Caco-2 (cell line): Measurements from ENCODE around the gene ADARB1. TPM values are rescaled to one million over a fixed set of nuclear protein-coding genes. Genes with fewer than 3 reads are reported as not detected.

Experiments
- BruUV-seq: library from RNA; stranded (reverse); fragments of 400-500 nt; replicated peaks from 2 replicates; lab custom pipeline; 2021; lab: Mats Ljungman, UMichigan
- CTCF ChIA-PET: fragments of 300-600 bp; sonication (Branson Sonifier 250); formaldehyde crosslinking; loops from one replicate; lab custom pipeline; 2022; ENCODE audit warnings: antibody characterized with exemption; lab: Charles Lee
- POLR2A ChIA-PET: fragments of 300-600 bp; sonication (Branson Sonifier 250); formaldehyde crosslinking; loops from one replicate; lab custom pipeline; 2022; ENCODE audit warnings: antibody characterized with exemption; lab: Charles Lee
- DNase-seq, 2 experiments: peaks; one replicate each; pipeline versions ENCODE4 v3.0.0 to v3.0.0-alpha.2; 2020 to 2022
- H3K27me3 ChIP-seq: replicated peaks from 2 replicates; pipeline ENCODE4 v1.6.0; 2011; ENCODE audit warnings: low read length; ENCODE audit not compliant: control insufficient read depth, insufficient read depth
- H3K36me3 ChIP-seq: 2 replicates; pipeline ENCODE4 v1.5.1; 2011; ENCODE audit warnings: low read length; ENCODE audit not compliant: control insufficient read depth, insufficient read depth
- H3K4me1 ChIP-seq: fragments of 250-450 bp; sonication (Bioruptor Pico); 2 replicates; pipeline ENCODE4 v1.5.1; 2020; ENCODE audit warnings: mild to moderate bottlenecking
- H3K4me3 ChIP-seq: 2 replicates; pipeline ENCODE4 v1.5.1; 2011; ENCODE audit warnings: low read depth, mild to moderate bottlenecking, control low read depth, low read length
- H3K9me3 ChIP-seq: fragments of 250-450 bp; sonication (Bioruptor Pico); 2 replicates; pipeline ENCODE4 v1.5.1; 2020; ENCODE audit warnings: mild to moderate bottlenecking, moderate library complexity
- H3K27ac Mint-ChIP-seq: one replicate; pipeline ENCODE4 v1.8.0; 2022; ENCODE audit warnings: mixed read lengths; ENCODE audit not compliant: unreplicated experiment
- H3K27me3 Mint-ChIP-seq: one replicate; pipeline ENCODE4 v1.8.0; 2022; ENCODE audit warnings: mixed read lengths; ENCODE audit not compliant: insufficient read depth, unreplicated experiment
- H3K36me3 Mint-ChIP-seq: one replicate; pipeline ENCODE4 v1.8.0; 2022; ENCODE audit warnings: mild to moderate bottlenecking, mixed read lengths; ENCODE audit not compliant: insufficient read depth, unreplicated experiment
- H3K4me1 Mint-ChIP-seq: one replicate; pipeline ENCODE4 v1.8.0; 2022; ENCODE audit warnings: low read depth, mixed read lengths; ENCODE audit not compliant: unreplicated experiment
- H3K4me3 Mint-ChIP-seq: one replicate; pipeline ENCODE4 v1.8.0; 2022; ENCODE audit warnings: mild to moderate bottlenecking, moderate library complexity, mixed read lengths; ENCODE audit not compliant: unreplicated experiment
- H3K9me3 Mint-ChIP-seq: one replicate; pipeline ENCODE4 v1.8.0; 2022; ENCODE audit warnings: mixed read lengths; ENCODE audit not compliant: unreplicated experiment
- CTCF ChIP-seq, 2 experiments: fragments of 200-600 bp in 1 of 2; IDR thresholded peaks; 1 replicate in 1 of 2; 2 replicates in 1 of 2; pipeline versions ENCODE4 v1.5.1 to v1.8.0; 2011 to 2022; ENCODE audit warnings: antibody characterized with exemption in 1 of 2, control low read depth in 1 of 2, inconsistent platforms in 1 of 2, low read depth in 1 of 2, low read length in 1 of 2, mild to moderate bottlenecking in 1 of 2, moderate library complexity in 1 of 2; ENCODE audit not compliant: insufficient read depth in 1 of 2, severe bottlenecking in 1 of 2, unreplicated experiment in 1 of 2
- intact Hi-C: fragments of 100-400 bp; cut with micrococcal nuclease; formaldehyde crosslinking; loops from one replicate; pipeline ENCODE4 v1.10.0; 2022; ENCODE audit not compliant: unreplicated experiment
- total RNA-seq: library from RNA; stranded (reverse); gene quantifications from 2 replicates; pipeline ENCODE4 v1.2.3, GENCODE V29; 2022

ADARB1 gene
- total RNA-seq, 1 experiment from 2014 or later = 25.4 TPM

DNA sequence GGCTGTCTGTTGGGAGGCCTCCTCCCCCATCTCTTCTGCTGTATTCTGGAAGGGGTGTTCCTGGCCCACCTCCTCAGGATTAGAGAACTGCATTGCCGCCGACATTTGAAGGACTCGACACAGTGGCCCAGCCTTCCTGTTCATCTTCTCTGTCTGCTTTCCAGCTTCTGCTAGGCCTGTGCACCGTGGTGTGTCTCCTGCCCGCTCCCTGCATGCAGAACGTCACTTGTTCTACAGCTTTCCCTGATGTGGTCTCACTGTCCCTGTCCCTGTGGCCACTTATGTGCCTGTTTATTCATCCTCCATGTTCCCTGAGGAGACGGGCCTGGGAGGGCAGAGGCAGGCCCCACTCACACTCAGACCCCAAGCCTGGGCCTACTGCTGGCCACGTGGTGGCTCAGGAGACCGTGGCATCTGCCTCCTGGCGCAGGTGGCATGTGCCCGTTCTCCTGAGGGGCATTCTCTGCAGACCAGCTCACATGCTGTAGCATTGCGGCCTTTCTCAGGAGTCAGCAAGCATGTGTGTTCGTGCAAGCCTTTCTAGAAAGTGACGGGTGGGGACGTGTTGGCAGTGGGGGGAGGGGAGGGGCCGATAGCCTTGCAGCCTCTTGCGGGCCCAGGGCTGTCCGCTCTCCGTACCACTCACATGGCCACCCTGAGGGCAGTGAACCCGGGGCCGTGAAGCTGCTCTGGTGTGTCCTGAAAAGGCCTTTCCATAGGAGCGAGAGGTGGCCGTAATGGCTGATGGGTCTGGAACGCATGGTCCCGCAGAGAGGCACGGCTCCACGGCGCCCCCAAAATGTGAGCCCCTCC, 177.5 kb downstream of the ADARB1 start:
- H3K36me3 ChIP-seq = no peaks in the 10 kb centered on the region
- Mint-ChIP-seq H3K4me3 (no peak overlapping the region), H3K27ac (no peak overlapping the region), H3K4me1 (no peaks in the 10 kb centered on the region), H3K36me3 (no peaks in the 10 kb centered on the region), H3K9me3 (no peaks in the 10 kb centered on the region), H3K27me3 (no peaks in the 10 kb centered on the region)
- TF ChIP-seq CTCF (IDR thresholded peaks at IDR 0.05; ENCODE audit: insufficient read depth in 1 of 2, low read depth in 1 of 2, low read length in 1 of 2, severe bottlenecking in 1 of 2, unreplicated experiment in 1 of 2) = no peak
- DNase-seq = no peak
- H3K4me3 ChIP-seq = no peak overlapping the region
- POLR2A ChIA-PET = no interaction called here
- peaks cover 8% of the 10 kb centered on the region for H3K4me1 ChIP-seq
- no peaks in the 10 kb centered on the region for H3K9me3 ChIP-seq
- BruUV-seq = no TSS peak
- intact Hi-C loops = no loop called here
- no peaks in the 10 kb centered on the region for H3K27me3 ChIP-seq
- CTCF ChIA-PET = no interaction called here

GRCh38 chr21:45252448-45252925, 178.1 kb downstream of the ADARB1 start:
- no peaks in the 10 kb centered on the region for H3K27me3 Mint-ChIP-seq
- ChIA-PET CTCF (no interaction called here), POLR2A (no interaction called here)
- no peaks in the 10 kb centered on the region for H3K36me3 Mint-ChIP-seq
- no peak overlapping the region for H3K4me3 Mint-ChIP-seq
- H3K27ac Mint-ChIP-seq = no peak overlapping the region
- H3K4me1 Mint-ChIP-seq = no peaks in the 10 kb centered on the region
- BruUV-seq = no TSS peak
- H3K27me3 ChIP-seq = no peaks in the 10 kb centered on the region
- TF ChIP-seq CTCF (IDR thresholded peaks at IDR 0.05; ENCODE audit: insufficient read depth in 1 of 2, low read depth in 1 of 2, low read length in 1 of 2, severe bottlenecking in 1 of 2, unreplicated experiment in 1 of 2) = no peak
- no peaks in the 10 kb centered on the region for H3K36me3 ChIP-seq
- no peak overlapping the region for H3K4me3 ChIP-seq
- H3K4me1 ChIP-seq = peaks cover 15% of the 10 kb centered on the region
- no peak for DNase-seq
- no peaks in the 10 kb centered on the region for H3K9me3 Mint-ChIP-seq
- intact Hi-C loops = no loop called here
- H3K9me3 ChIP-seq = no peaks in the 10 kb centered on the region

DNA sequence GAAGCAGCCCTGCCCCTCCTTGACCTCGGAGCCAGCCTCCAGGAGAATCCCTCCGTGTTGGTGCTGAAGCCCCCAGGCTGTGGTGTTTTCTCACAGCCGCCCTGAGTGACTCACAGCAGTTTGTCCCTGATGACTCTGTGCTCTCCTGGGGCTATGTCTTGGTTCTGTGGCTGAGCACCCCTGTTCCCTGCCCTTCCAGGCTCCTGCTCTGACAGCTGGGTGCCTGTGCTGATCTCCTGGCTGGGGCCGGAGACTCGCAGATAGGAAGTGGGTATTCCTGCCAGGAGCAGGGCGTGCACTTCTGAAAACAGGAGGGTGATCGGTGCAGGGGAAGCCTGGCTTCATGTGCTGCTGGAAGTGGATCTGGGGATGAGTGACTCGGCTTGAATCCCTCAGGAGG, 178.8 kb downstream of the ADARB1 start:
- no peak for DNase-seq
- peaks cover 3% of the 10 kb centered on the region for H3K36me3 Mint-ChIP-seq
- no peaks in the 10 kb centered on the region for H3K9me3 Mint-ChIP-seq
- no peak overlapping the region for H3K27ac Mint-ChIP-seq
- no peak for TF ChIP-seq CTCF (IDR thresholded peaks at IDR 0.05; ENCODE audit: insufficient read depth in 1 of 2, low read depth in 1 of 2, low read length in 1 of 2, severe bottlenecking in 1 of 2, unreplicated experiment in 1 of 2)
- peaks cover 22% of the 10 kb centered on the region for H3K4me1 ChIP-seq
- BruUV-seq = no TSS peak
- no peaks in the 10 kb centered on the region for H3K27me3 Mint-ChIP-seq
- no peaks in the 10 kb centered on the region for H3K36me3 ChIP-seq
- no peak overlapping the region for H3K4me3 ChIP-seq
- CTCF ChIA-PET = no interaction called here
- no peaks in the 10 kb centered on the region for H3K9me3 ChIP-seq
- no peak overlapping the region for H3K4me3 Mint-ChIP-seq
- H3K27me3 ChIP-seq = no peaks in the 10 kb centered on the region
- intact Hi-C loops = no loop called here
- POLR2A ChIA-PET = no interaction called here
- no peaks in the 10 kb centered on the region for H3K4me1 Mint-ChIP-seq
